Breast epithelium (tissue), 4 donors: Measurements from ENCODE around the gene JDP2. TPM values are rescaled to one million over a fixed set of nuclear protein-coding genes. Genes with fewer than 3 reads are reported as not detected.

ENCODE experiments used
- DNase-seq, 2 donors: peaks; one replicate each; pipeline ENCODE4 v3.0.0-alpha.2; 2019; ENCODE audit warnings: low spot score in 2 of 2
- H3K27ac ChIP-seq, 2 donors: fragments of 200-600 bp; sonication (generic) in 1 of 2; one replicate each; pipeline ENCODE4 v1.5.1; 2016 to 2019; ENCODE audit warnings: mild to moderate bottlenecking in 1 of 2
- H3K27me3 ChIP-seq, 2 donors: fragments of 200-600 bp; sonication (generic) in 1 of 2; one replicate each; pipeline versions ENCODE4 v1.5.1 to v1.6.0; 2017 to 2019; ENCODE audit warnings: control low read depth in 1 of 2, mild to moderate bottlenecking in 1 of 2
- H3K36me3 ChIP-seq: fragments of 200-600 bp; one replicate; pipeline ENCODE4 v1.5.1; 2019
- H3K4me1 ChIP-seq, 2 donors: fragments of 200-600 bp; sonication (generic); one replicate each; pipeline ENCODE4 v1.5.1; 2016 to 2019; ENCODE audit warnings: control low read depth in 1 of 2
- H3K4me3 ChIP-seq, 3 donors: fragments of 200-600 bp; sonication (generic); 1 replicate in 2 of 3; 2 replicates in 1 of 3; pipeline ENCODE4 v1.5.1; 2016 to 2019; ENCODE audit warnings: mild to moderate bottlenecking in 3 of 3, moderate library complexity in 2 of 3
- H3K9me3 ChIP-seq, 2 donors: fragments of 200-600 bp; sonication (generic) in 1 of 2; one replicate each; pipeline ENCODE4 v1.5.1; 2016 to 2019; ENCODE audit warnings: control low read depth in 1 of 2
- POLR2A ChIP-seq: fragments of 450-650 bp; IDR thresholded peaks from one replicate; pipeline ENCODE4 v1.6.1; 2016; ENCODE audit warnings: antibody characterized with exemption, mild to moderate bottlenecking, moderate library complexity
- POLR2AphosphoS5 ChIP-seq, 3 donors: sonication (generic); formaldehyde crosslinking; IDR thresholded peaks; one replicate each; pipeline ENCODE4 v1.6.1; 2017; ENCODE audit warnings: antibody characterized with exemption in 3 of 3
- intact Hi-C: fragments of 100-400 bp; cut with DNase I; formaldehyde crosslinking; loops from one replicate; pipeline ENCODE4 v1.15.1; 2023; ENCODE audit warnings: low total_unique reads
- total RNA-seq, 3 donors: library from RNA; depleted of rRNA; stranded (reverse); fragments of >200 nt; gene quantifications; one replicate each; pipeline ENCODE4 v1.1.0, GENCODE V29; 2016
- TF ChIP-seq, protein P1 (sequence below), 3 donors: fragments of 450-650 bp; IDR thresholded peaks; one replicate each; pipeline ENCODE4 v1.5.1; 2016 to 2017; ENCODE audit warnings: antibody characterized with exemption in 3 of 3, mild to moderate bottlenecking in 3 of 3, moderate library complexity in 3 of 3

Gene JDP2
- total RNA-seq, 3 donors from 2014 or later, result 35.7 to 153 (median 58.3) TPM

GRCh38 chr14:75476274-75476995 lies 48.6 kb downstream of the JDP2 start:
- Histone ChIP-seq H3K4me3 (no peak overlapping the region), H3K27ac (no peak overlapping the region), H3K9me3 (no peaks in the 10 kb centered on the region), H3K4me1 (no peaks in the 10 kb centered on the region), H3K27me3 (no peaks in the 10 kb centered on the region), H3K36me3 (no peaks in the 10 kb centered on the region)
- TF ChIP-seq POLR2A (no peak), POLR2AphosphoS5 (IDR thresholded peaks at IDR 0.05) (no peak)
- TF ChIP-seq, protein P1, sequence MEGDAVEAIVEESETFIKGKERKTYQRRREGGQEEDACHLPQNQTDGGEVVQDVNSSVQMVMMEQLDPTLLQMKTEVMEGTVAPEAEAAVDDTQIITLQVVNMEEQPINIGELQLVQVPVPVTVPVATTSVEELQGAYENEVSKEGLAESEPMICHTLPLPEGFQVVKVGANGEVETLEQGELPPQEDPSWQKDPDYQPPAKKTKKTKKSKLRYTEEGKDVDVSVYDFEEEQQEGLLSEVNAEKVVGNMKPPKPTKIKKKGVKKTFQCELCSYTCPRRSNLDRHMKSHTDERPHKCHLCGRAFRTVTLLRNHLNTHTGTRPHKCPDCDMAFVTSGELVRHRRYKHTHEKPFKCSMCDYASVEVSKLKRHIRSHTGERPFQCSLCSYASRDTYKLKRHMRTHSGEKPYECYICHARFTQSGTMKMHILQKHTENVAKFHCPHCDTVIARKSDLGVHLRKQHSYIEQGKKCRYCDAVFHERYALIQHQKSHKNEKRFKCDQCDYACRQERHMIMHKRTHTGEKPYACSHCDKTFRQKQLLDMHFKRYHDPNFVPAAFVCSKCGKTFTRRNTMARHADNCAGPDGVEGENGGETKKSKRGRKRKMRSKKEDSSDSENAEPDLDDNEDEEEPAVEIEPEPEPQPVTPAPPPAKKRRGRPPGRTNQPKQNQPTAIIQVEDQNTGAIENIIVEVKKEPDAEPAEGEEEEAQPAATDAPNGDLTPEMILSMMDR (IDR thresholded peaks at IDR 0.05), result no peak
- intact Hi-C loops, result loop anchor here (5.0 kb wide), 1 partner anchor 174 kb away; no protein-coding TSS in a partner anchor
- no peak for DNase-seq

- no peak for DNase-seq
- H3K27ac ChIP-seq, result no peak overlapping the region
- no peaks in the 10 kb centered on the region for H3K27me3 ChIP-seq
- H3K9me3 ChIP-seq, result no peaks in the 10 kb centered on the region
- H3K36me3 ChIP-seq, result no peaks in the 10 kb centered on the region
- intact Hi-C loops, result loop anchor here (5.0 kb wide), 1 partner anchor 176 kb away; no protein-coding TSS in a partner anchor
- no peaks in the 10 kb centered on the region for H3K4me1 ChIP-seq
- H3K4me3 ChIP-seq, result no peak overlapping the region
- TF ChIP-seq POLR2A (no peak), POLR2AphosphoS5 (IDR thresholded peaks at IDR 0.05) (no peak)
- TF ChIP-seq, protein P1 (IDR thresholded peaks at IDR 0.05), result no peak
Measured at GRCh38 chr14:75477881-75478280, 50.1 kb downstream of the JDP2 start.

DNA sequence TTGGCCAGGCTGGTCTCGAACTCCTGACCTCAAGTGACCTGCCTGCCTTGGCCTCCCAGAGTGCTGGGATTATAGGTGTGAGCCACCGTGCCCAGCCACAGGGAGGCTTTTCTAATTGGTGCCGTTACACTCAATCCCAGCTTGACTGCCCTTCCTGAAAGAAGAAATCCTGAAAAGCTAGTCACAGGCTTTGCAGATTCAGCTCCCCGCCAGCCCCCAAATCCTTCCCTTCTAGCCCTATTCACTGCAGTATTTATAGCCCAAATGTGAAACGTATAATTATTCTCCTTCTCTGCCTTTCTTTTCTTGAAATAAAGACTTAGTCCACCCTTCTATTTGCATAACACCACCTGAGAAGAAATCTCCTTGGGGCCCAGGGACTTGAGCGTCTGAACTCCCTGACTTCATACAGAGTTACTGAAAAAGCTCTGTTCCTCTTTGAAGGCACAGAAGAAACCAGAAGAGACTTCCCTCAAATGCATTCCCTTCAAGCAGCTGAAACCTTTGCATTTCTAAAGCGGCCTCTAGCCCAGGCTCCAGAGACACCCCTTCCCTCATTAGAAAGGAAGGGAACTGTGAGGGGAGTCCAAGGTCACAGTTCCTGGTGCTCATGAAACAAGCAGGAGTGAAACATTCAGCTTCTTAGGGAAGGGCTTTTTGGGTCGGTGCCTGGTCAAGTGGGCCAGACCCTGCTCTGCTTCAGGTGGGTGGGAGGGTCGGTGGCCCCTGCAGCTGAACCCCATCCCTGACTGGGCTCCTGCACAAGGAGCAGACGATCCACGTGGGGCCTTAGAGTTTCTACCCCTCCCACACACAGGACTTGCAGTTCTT lies 52.2 kb downstream of the JDP2 start:
- Histone ChIP-seq H3K9me3 (no peaks in the 10 kb centered on the region), H3K4me3 (no peak overlapping the region), H3K27ac (no peak overlapping the region), H3K36me3 (no peaks in the 10 kb centered on the region), H3K27me3 (no peaks in the 10 kb centered on the region), H3K4me1 (no peaks in the 10 kb centered on the region)
- no peak for DNase-seq
- intact Hi-C loops, result loop anchor here (5.0 kb wide), 1 partner anchor 178 kb away; no protein-coding TSS in a partner anchor
- TF ChIP-seq POLR2A, result no peak
- TF ChIP-seq, protein P1 (IDR thresholded peaks at IDR 0.05), result no peak
- no peak for TF ChIP-seq POLR2AphosphoS5 (IDR thresholded peaks at IDR 0.05)

DNA sequence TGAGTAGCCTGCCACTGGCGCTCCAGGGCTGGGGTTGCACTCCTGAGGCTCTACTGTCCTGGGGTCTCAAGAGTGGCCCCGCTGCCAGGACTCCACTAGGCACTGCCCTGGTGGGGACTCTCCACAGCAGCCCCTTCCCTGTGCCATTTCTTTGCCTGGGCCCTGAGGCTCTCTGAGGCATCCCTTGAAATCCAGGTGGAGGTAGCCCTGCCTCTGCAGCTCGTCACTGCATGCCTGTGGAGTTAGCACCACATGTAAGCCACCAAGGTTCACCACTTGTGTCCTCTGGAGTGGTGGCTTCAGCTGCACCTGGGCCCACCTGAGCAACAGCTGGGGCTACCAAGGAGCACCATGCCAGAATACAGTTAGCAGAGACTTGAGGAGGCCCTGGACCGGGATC lies 54.5 kb downstream of the JDP2 start:
- no peaks in the 10 kb centered on the region for H3K27me3 ChIP-seq
- no peak overlapping the region for H3K4me3 ChIP-seq
- no peaks in the 10 kb centered on the region for H3K36me3 ChIP-seq
- no peaks in the 10 kb centered on the region for H3K4me1 ChIP-seq
- no peak for DNase-seq
- no peak for TF ChIP-seq POLR2AphosphoS5 (IDR thresholded peaks at IDR 0.05)
- H3K9me3 ChIP-seq, result no peaks in the 10 kb centered on the region
- intact Hi-C loops, result no loop called here
- H3K27ac ChIP-seq, result no peak overlapping the region

GRCh38 chr14:75484711-75485429 lies 57.0 kb downstream of the JDP2 start:
- H3K27me3 ChIP-seq, result no peaks in the 10 kb centered on the region
- no peaks in the 10 kb centered on the region for H3K9me3 ChIP-seq
- no peak for DNase-seq
- intact Hi-C loops, result no loop called here
- TF ChIP-seq POLR2AphosphoS5 (IDR thresholded peaks at IDR 0.05), result no peak
- no peak for TF ChIP-seq POLR2A
- TF ChIP-seq, protein P1 (IDR thresholded peaks at IDR 0.05), result no peak
- no peaks in the 10 kb centered on the region for H3K36me3 ChIP-seq
- no peak overlapping the region for H3K4me3 ChIP-seq
- no peaks in the 10 kb centered on the region for H3K4me1 ChIP-seq
- H3K27ac ChIP-seq, result no peak overlapping the region
